ENCODE results near the gene NAAA. TPM values are rescaled to one million over a fixed set of nuclear protein-coding genes. Genes with fewer than 3 reads are reported as not detected.

Gene NAAA
- total RNA-seq, 1 experiment from 2014 or later, result 17.0 TPM

DNA sequence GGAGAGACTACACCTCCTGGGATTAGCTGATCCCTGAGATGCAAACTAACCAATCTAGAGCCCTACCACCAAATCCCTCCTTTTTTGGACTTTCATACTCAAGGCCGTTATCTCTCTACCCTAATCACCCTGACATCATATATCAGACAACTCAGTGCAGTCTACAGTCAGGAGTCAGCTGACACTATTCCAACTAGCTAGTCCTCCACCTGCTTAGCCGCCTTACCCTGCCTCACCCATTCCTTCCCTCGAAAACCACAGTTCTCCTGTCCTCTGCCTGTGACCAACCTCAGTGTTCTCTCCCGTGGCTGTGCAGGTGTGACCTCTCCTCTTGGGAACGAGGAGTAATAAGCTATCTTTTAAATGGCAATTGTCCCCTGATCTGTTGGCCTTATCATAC is 36.7 kb downstream of the NAAA start (continued):
- TF ChIP-seq, protein P1, sequence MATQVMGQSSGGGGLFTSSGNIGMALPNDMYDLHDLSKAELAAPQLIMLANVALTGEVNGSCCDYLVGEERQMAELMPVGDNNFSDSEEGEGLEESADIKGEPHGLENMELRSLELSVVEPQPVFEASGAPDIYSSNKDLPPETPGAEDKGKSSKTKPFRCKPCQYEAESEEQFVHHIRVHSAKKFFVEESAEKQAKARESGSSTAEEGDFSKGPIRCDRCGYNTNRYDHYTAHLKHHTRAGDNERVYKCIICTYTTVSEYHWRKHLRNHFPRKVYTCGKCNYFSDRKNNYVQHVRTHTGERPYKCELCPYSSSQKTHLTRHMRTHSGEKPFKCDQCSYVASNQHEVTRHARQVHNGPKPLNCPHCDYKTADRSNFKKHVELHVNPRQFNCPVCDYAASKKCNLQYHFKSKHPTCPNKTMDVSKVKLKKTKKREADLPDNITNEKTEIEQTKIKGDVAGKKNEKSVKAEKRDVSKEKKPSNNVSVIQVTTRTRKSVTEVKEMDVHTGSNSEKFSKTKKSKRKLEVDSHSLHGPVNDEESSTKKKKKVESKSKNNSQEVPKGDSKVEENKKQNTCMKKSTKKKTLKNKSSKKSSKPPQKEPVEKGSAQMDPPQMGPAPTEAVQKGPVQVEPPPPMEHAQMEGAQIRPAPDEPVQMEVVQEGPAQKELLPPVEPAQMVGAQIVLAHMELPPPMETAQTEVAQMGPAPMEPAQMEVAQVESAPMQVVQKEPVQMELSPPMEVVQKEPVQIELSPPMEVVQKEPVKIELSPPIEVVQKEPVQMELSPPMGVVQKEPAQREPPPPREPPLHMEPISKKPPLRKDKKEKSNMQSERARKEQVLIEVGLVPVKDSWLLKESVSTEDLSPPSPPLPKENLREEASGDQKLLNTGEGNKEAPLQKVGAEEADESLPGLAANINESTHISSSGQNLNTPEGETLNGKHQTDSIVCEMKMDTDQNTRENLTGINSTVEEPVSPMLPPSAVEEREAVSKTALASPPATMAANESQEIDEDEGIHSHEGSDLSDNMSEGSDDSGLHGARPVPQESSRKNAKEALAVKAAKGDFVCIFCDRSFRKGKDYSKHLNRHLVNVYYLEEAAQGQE (IDR thresholded peaks at IDR 0.05; ENCODE audit: low read depth), result no peak
- TF ChIP-seq SIN3A (IDR thresholded peaks at IDR 0.05; ENCODE audit: low read depth), result no peak
- TF ChIP-seq POLR2AphosphoS5 (IDR thresholded peaks at IDR 0.05; ENCODE audit: low read depth, low read length), result no peak
- TF ChIP-seq CEBPB (IDR thresholded peaks at IDR 0.05; ENCODE audit: low read depth), result no peak
- no peak for TF ChIP-seq FOSL1 (IDR thresholded peaks at IDR 0.05; ENCODE audit: low read depth)
- TF ChIP-seq JUND (IDR thresholded peaks at IDR 0.05), result no peak
- TF ChIP-seq RAD21 (IDR thresholded peaks at IDR 0.05; ENCODE audit: low read depth), result no peak
- no peak for TF ChIP-seq EZH2phosphoT487 (IDR thresholded peaks at IDR 0.05; ENCODE audit: borderline replicate concordance)
- no peak for TF ChIP-seq EGR1 (IDR thresholded peaks at IDR 0.05; ENCODE audit: low read depth)
- no peak for TF ChIP-seq CBX3 (IDR thresholded peaks at IDR 0.05; ENCODE audit: low read depth)
- no peak for TF ChIP-seq ZNF274 (IDR thresholded peaks at IDR 0.05; ENCODE audit: low read depth, low read length)

DNA sequence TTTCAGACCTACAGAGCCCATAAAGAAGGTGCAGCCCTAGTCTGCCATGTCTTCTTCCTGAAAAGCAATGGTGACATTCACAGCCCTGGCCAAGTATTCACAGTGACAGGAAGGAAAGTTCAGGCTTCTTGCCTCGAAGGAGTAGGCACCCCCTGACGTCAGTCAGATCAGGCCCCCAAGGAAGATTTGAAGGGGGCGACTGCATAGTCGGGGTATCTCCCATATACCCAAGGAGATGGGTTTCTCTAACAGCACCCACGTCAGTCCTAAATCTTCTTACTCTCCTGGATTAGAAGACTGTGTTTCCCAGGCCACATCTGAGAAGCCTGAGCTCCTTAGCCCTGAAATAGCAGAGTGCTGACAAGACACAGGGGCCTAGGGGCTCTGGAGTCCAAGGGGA is 38.5 kb downstream of the NAAA start, which contains the start of gene PPEF2:
Gene PPEF2 (minus strand): TSS at position 101 of the 400 bp plus-strand sequence. CDS start 6,127 bp downstream, outside the sequence.
- ChIA-PET POLR2A (no interaction called here), CTCF (interaction anchor here (2.2 kb wide), 1 partner anchor 14 kb away, joined by 5 read pairs; no protein-coding TSS in a partner anchor), RAD21 (ENCODE audit: low non-redundant PET in 1 of 2, low total read pairs in 2 of 2, uncharacterized antibody in 2 of 2, unreplicated experiment in 2 of 2) (no interaction called here)
- Histone ChIP-seq H3K4me3 (replicated peaks in 1 of 2; ENCODE audit: low read depth in 1 of 2, low read length in 2 of 2) (no peak within 1 kb of the TSS), H3K27ac (ENCODE audit: low read depth, low read length) (no peak within 1 kb of the TSS), H3K9me3 (ENCODE audit: control insufficient read depth in 1 of 2, insufficient read depth in 1 of 2, low read depth in 1 of 2, low read length in 2 of 2) (no peaks in the 10 kb centered on the region), H3K9me2 (ENCODE audit: insufficient read depth) (no peaks in the 10 kb centered on the region), H3K9ac (ENCODE audit: low read length) (no peak within 1 kb of the TSS), H4K20me1 (ENCODE audit: insufficient read depth) (no peaks in the 10 kb centered on the region), H3K4me1 (ENCODE audit: control insufficient read depth in 1 of 2, insufficient read depth in 2 of 2, low read length in 2 of 2) (no peaks in the 10 kb centered on the region), H3K36me3 (ENCODE audit: control insufficient read depth in 1 of 2, insufficient read depth in 2 of 2, low read length in 2 of 2) (no peaks in the 10 kb centered on the region), H3K79me2 (ENCODE audit: insufficient read depth, low read length) (no peaks in the 10 kb centered on the region), H3K27me3 (ENCODE audit: insufficient read depth, low read length) (no peaks in the 10 kb centered on the region), H2AFZ (ENCODE audit: low read depth, low read length, poor library complexity, severe bottlenecking) (no peak within 1 kb of the TSS), H3K4me2 (ENCODE audit: low read length) (no peak within 1 kb of the TSS)
- intact Hi-C loops (cut with micrococcal nuclease), result loop anchor here (5.0 kb wide), 1 partner anchor 160 kb away; no protein-coding TSS in a partner anchor
- BruUV-seq (replicated peaks), result no TSS peak
- ATAC-seq, result no peak
- TF ChIP-seq, protein P2, sequence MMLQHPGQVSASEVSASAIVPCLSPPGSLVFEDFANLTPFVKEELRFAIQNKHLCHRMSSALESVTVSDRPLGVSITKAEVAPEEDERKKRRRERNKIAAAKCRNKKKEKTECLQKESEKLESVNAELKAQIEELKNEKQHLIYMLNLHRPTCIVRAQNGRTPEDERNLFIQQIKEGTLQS (IDR thresholded peaks at IDR 0.05), result no peak
- TF ChIP-seq ZFX (IDR thresholded peaks at IDR 0.05), result no peak
- TF ChIP-seq, protein P3, sequence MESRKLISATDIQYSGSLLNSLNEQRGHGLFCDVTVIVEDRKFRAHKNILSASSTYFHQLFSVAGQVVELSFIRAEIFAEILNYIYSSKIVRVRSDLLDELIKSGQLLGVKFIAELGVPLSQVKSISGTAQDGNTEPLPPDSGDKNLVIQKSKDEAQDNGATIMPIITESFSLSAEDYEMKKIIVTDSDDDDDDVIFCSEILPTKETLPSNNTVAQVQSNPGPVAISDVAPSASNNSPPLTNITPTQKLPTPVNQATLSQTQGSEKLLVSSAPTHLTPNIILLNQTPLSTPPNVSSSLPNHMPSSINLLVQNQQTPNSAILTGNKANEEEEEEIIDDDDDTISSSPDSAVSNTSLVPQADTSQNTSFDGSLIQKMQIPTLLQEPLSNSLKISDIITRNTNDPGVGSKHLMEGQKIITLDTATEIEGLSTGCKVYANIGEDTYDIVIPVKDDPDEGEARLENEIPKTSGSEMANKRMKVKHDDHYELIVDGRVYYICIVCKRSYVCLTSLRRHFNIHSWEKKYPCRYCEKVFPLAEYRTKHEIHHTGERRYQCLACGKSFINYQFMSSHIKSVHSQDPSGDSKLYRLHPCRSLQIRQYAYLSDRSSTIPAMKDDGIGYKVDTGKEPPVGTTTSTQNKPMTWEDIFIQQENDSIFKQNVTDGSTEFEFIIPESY (IDR thresholded peaks at IDR 0.05; ENCODE audit: extremely low read depth, insufficient replicate concordance, low read length), result no peak
- DNase-seq (ENCODE audit: low read depth, low spot score), result no peak

Measured in HCT116 (cell line).